HG03095 (cell line): ENCODE measurements around the gene NR1H2.

Source experiments
- ATAC-seq: cut with Tn5 transposase; IDR thresholded peaks from one replicate; pipeline ENCODE4 v1.9.1; 2021; ENCODE audit warnings: moderate library complexity; ENCODE audit not compliant: unreplicated experiment

NR1H2 gene

DNA sequence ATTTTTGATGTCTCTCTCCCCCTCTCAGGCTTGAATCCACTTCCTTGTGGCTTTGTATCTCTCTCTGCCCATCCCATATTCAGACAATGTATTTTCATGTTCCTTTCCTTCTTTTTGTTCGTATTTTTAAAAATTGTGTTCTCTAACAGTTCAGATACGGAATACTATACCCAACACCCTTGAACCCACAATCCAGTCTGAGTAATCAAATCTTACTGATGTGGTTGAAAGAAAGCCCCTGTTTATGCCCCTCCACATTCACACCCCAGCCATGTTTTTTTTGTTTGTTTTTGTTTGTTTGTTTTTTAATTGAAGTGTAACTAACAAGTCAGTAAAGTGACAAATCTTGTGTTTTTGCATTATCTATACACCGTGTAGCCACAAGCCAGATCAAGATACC, 43.9 kb downstream of the NR1H2 start:
- ATAC-seq: no peak

DNA sequence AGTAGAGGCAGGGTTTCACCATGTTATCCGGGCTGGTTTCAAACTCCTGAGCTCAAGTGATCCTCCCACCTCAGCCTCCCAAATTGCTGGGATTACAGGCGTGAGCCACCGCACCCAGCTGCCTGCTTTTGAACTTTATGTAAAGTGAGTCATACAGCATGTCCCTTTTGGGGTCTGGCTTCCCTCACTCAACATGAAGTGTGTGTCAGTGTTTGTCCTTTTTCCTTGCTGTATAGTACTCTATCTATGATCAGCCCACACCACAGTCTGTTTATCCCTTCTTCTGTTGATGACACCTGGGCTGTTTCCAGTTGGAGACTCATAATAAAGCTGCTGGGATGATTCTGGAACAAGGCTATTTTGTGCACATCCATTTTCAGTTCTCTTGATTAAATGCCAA, 44.6 kb downstream of the NR1H2 start:
- ATAC-seq: no peak

DNA sequence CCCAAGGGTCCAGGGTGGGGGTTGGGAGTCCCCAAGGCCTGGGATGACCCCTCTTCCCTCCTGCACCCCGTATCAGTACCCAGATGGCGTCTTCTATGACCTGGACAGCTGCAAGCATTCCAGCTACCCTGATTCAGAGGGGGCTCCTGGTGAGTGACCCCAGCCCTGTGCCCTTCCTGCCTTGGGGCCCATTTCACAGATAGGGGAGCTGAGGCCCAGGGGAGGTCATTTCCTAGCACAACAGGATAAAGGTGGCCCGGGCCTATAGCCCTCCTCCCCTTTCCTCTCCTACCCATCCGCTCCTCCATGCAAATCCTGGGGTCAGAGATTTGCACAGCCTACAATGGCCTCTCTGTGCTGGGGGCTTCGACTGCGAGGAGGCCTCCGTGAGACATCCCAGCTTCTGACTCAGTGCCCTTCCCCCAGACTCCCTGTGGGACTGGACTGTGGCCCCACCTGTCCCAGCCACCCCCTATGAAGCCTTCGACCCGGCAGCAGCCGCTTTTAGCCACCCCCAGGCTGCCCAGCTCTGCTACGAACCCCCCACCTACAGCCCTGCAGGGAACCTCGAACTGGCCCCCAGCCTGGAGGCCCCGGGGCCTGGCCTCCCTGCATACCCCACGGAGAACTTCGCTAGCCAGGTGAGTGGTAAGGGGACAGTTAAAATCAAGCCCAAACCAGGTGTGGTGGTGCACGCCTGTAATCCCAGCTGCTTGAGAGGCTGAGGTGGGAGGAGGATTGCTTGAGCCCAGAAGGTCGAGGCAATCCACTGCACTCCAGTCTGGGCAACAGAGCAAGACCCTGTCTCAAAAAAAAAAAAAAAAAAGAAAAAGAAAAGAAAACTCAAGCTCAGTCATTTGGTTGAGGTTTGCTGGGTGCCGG, 46.4 kb downstream of the NR1H2 start:
- ATAC-seq: no peak

DNA sequence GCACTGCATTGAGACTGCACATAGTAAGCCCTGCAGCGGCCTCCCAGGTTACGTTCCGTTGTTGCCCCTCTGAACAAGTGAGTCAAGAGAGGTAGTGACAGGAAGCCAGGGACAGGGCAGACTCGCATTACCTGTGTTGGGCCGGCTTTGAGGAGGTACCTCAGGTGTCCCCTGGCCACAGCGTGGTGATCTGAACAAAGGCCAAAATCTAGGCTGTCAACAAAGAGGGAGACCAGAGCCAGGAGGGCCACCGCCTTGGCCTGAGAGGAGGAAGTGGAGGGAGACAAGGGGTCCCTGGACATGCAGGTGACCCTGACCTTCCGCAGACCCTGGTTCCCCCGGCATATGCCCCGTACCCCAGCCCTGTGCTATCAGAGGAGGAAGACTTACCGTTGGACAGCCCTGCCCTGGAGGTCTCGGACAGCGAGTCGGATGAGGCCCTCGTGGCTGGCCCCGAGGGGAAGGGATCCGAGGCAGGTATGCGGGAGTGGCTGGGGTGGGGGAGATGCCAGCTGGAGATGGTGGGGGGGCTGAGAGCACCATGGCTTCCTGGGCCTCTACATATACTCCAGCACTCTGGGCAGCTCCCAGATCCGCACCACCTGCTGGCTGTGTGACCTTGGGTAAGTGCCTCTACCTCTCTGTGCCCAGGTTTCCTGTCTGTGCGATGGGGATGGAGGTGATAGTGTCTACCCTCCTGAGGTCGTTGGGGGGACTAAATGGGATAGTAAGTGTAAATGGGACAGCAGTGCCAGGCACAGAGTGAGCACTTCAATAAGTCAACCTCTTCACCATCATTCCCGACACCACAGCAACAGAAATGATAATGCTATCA, 47.2 kb downstream of the NR1H2 start:
- no peak for ATAC-seq

DNA sequence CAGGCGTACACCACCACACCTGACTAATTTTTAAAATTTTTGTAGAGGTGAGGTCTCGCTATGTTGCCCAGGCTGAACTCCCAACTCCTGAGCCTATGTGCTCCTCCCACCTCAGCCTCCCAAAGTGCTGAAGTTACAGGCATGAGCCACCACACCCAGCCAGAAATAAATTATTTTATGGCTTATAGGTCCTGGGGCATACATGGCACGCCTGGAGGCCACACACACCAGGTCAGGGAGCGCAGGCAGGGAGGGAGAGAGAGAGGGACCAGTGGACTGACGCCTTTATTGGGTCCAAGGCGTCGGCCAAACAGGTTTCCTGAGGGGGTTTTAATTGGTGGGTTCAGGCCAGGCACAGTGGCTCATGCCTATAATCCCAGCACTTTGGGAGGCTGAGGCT, 49.3 kb downstream of the NR1H2 start:
- no peak for ATAC-seq

GRCh38 chr19:50427318-50427925, 51.2 kb downstream of the NR1H2 start:
- ATAC-seq: no peak

DNA sequence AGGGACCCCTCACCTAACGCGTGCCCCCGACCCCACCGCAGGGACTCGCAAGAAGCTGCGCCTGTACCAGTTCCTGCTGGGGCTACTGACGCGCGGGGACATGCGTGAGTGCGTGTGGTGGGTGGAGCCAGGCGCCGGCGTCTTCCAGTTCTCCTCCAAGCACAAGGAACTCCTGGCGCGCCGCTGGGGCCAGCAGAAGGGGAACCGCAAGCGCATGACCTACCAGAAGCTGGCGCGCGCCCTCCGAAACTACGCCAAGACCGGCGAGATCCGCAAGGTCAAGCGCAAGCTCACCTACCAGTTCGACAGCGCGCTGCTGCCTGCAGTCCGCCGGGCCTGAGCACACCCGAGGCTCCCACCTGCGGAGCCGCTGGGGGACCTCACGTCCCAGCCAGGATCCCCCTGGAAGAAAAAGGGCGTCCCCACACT, 51.8 kb downstream of the NR1H2 start:
- no peak for ATAC-seq

DNA sequence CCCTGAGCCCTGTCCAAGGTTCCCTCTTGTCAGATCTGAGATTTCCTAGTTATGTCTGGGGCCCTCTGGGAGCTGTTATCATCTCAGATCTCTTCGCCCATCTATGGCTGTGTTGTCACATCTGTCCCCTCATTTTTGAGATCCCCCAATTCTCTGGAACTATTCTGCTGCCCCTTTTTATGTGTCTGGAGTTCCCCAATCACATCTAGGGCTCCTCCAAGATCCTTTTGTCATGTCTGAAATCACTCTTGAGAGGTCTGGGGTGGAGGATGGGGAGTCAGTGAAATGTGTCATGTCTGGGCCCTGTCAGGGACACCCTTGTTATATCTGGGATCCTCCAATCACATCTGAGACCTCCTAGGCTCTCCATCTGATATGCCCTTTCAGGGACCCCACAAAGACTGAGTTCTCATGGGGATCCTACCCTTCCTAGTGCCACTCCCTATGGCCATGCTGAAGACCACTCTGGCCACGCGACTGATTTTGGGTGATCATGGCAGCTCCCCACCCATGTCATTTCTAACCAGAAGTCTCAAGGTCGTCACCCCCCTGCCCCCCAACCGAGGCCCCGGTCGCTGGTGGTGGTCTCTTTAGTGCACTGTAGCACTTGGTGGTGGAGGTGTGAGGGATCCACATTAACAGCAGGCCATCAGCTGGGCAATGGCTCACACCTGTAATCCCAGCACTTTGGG, 52.7 kb downstream of the NR1H2 start:
- ATAC-seq: no peak

GRCh38 chr19:50430888-50431342, 54.7 kb downstream of the NR1H2 start:
- no peak for ATAC-seq

GRCh38 chr19:50431343-50432220, 55.3 kb downstream of the NR1H2 start:
- peak; percentile 76 for ATAC-seq

- no peak for ATAC-seq
Observed at GRCh38 chr19:50432221-50433028, 56.2 kb downstream of the NR1H2 start, which contains the start of gene MYBPC2. MYBPC2 (plus strand) TSS chr19:50432892; CDS start chr19:50432954, 62 bp downstream.
